Adipocyte (in vitro differentiated cells): ENCODE measurements around the gene PSMA1.
"Not testable (repeated sequence)": the region's sequence is repeated elsewhere in the genome, so short reads cannot be mapped to it uniquely, and the experiment has no call there.

Experiments
- DNase-seq: peaks from one replicate; pipeline ENCODE4 v3.0.0-alpha.2; 2015; ENCODE audit warnings: low read depth
- H3K27me3 ChIP-seq: replicated peaks from 2 replicates; pipeline ENCODE4 v1.7.0; 2013; ENCODE audit warnings: mild to moderate bottlenecking, low read length, moderate library complexity; ENCODE audit not compliant: control insufficient read depth, insufficient read depth
- H3K36me3 ChIP-seq: 2 replicates; pipeline ENCODE4 v1.7.0; 2013; ENCODE audit warnings: low read length, mild to moderate bottlenecking, moderate library complexity; ENCODE audit not compliant: control insufficient read depth, insufficient read depth, severe bottlenecking
- H3K4me1 ChIP-seq: 2 replicates; pipeline ENCODE4 v1.7.0; 2013; ENCODE audit warnings: mild to moderate bottlenecking, low read length, moderate library complexity; ENCODE audit not compliant: control insufficient read depth, insufficient read depth
- H3K4me3 ChIP-seq: 2 replicates; pipeline ENCODE4 v1.7.0; 2013; ENCODE audit warnings: mild to moderate bottlenecking, low read length, moderate library complexity
- H3K9ac ChIP-seq: 2 replicates; pipeline ENCODE4 v1.7.0; 2013; ENCODE audit warnings: mild to moderate bottlenecking, low read length, moderate library complexity
- H3K9me3 ChIP-seq: 2 replicates; pipeline ENCODE4 v1.7.0; 2013; ENCODE audit warnings: mild to moderate bottlenecking, low read length, moderate library complexity; ENCODE audit not compliant: control insufficient read depth

Gene PSMA1

GRCh38 chr11:14546672-14547071 is 26.5 kb upstream of the PSMA1 start:
- Histone ChIP-seq H3K27me3 (no peaks in the 10 kb centered on the region), H3K9ac (no peak overlapping the region), H3K4me1 (peaks cover 43% of the 10 kb centered on the region), H3K9me3 (no peaks in the 10 kb centered on the region), H3K4me3 (no peak overlapping the region), H3K36me3 (no peaks in the 10 kb centered on the region)
- DNase-seq = no peak

GRCh38 chr11:14544611-14545010 is 24.4 kb upstream of the PSMA1 start:
- DNase-seq = peak; percentile 47
- peaks cover 60% of the 10 kb centered on the region for H3K4me1 ChIP-seq
- H3K9me3 ChIP-seq = no peaks in the 10 kb centered on the region
- no peaks in the 10 kb centered on the region for H3K27me3 ChIP-seq
- H3K36me3 ChIP-seq = no peaks in the 10 kb centered on the region
- H3K4me3 ChIP-seq = no peak overlapping the region
- no peak overlapping the region for H3K9ac ChIP-seq

- Histone ChIP-seq H3K9ac (peak overlapping the region; percentile 87), H3K9me3 (no peaks in the 10 kb centered on the region), H3K27me3 (no peaks in the 10 kb centered on the region)
These were observed 23.1 kb upstream of the PSMA1 start for GRCh38 chr11:14543260-14543659.

GRCh38 chr11:14542324-14542723 is 22.1 kb upstream of the PSMA1 start:
- Histone ChIP-seq H3K9ac (peak overlapping the region; percentile 87), H3K36me3 (no peaks in the 10 kb centered on the region), H3K4me1 (peaks cover 64% of the 10 kb centered on the region), H3K9me3 (no peaks in the 10 kb centered on the region), H3K27me3 (no peaks in the 10 kb centered on the region), H3K4me3 (no peak overlapping the region)
- no peak for DNase-seq

More at GRCh38 chr11:14543260-14543659, 23.1 kb upstream of the PSMA1 start:
- Histone ChIP-seq H3K4me3 (no peak overlapping the region), H3K4me1 (peaks cover 69% of the 10 kb centered on the region), H3K36me3 (no peaks in the 10 kb centered on the region)
- no peak for DNase-seq

- Histone ChIP-seq H3K9me3 (no peaks in the 10 kb centered on the region), H3K4me3 (peak overlapping the region; percentile 46), H3K36me3 (no peaks in the 10 kb centered on the region), H3K9ac (peak overlapping the region; percentile 87), H3K27me3 (no peaks in the 10 kb centered on the region), H3K4me1 (peaks cover 59% of the 10 kb centered on the region)
- no peak for DNase-seq
These were observed 21.2 kb upstream of the PSMA1 start for GRCh38 chr11:14541192-14541947.

- no peak for DNase-seq
- Histone ChIP-seq H3K27me3 (no peaks in the 10 kb centered on the region), H3K4me3 (peak overlapping the region; percentile 52), H3K9ac (peak overlapping the region; percentile 87), H3K36me3 (no peaks in the 10 kb centered on the region), H3K4me1 (peaks cover 59% of the 10 kb centered on the region), H3K9me3 (no peaks in the 10 kb centered on the region)
These were observed 19.8 kb upstream of the PSMA1 start for GRCh38 chr11:14539982-14540421.

- H3K9me3 ChIP-seq = no peaks in the 10 kb centered on the region
These were observed 18.9 kb upstream of the PSMA1 start for GRCh38 chr11:14538926-14539554.

GRCh38 chr11:14538271-14538925 is 18.2 kb upstream of the PSMA1 start:
- H3K4me1 ChIP-seq = peaks cover 48% of the 10 kb centered on the region
- no peaks in the 10 kb centered on the region for H3K27me3 ChIP-seq
- no peak for DNase-seq

More at GRCh38 chr11:14538926-14539554, 18.9 kb upstream of the PSMA1 start:
- Histone ChIP-seq H3K4me1 (peaks cover 50% of the 10 kb centered on the region), H3K27me3 (no peaks in the 10 kb centered on the region), H3K36me3 (no peaks in the 10 kb centered on the region), H3K9ac (peak overlapping the region; percentile 61), H3K4me3 (no peak overlapping the region)
- DNase-seq = no peak

GRCh38 chr11:14537134-14537599 is 17.0 kb upstream of the PSMA1 start:
- H3K36me3 ChIP-seq = no peaks in the 10 kb centered on the region
- DNase-seq = peak; percentile 68

More at GRCh38 chr11:14538271-14538925, 18.2 kb upstream of the PSMA1 start:
- H3K4me3 ChIP-seq = no peak overlapping the region
- no peaks in the 10 kb centered on the region for H3K9me3 ChIP-seq
- no peaks in the 10 kb centered on the region for H3K36me3 ChIP-seq
- H3K9ac ChIP-seq = peak overlapping the region; percentile 61

GRCh38 chr11:14535166-14535565 is 15.0 kb upstream of the PSMA1 start:
- H3K36me3 ChIP-seq = not testable (repeated sequence)

More at GRCh38 chr11:14537134-14537599, 17.0 kb upstream of the PSMA1 start:
- peaks cover 36% of the 10 kb centered on the region for H3K4me1 ChIP-seq
- H3K9me3 ChIP-seq = no peaks in the 10 kb centered on the region
- H3K9ac ChIP-seq = peak overlapping the region; percentile 50
- no peak overlapping the region for H3K4me3 ChIP-seq
- H3K27me3 ChIP-seq = no peaks in the 10 kb centered on the region

GRCh38 chr11:14529951-14530350 is 9.8 kb upstream of the PSMA1 start:
- no peaks in the 10 kb centered on the region for H3K36me3 ChIP-seq
- DNase-seq = no peak
- H3K9me3 ChIP-seq = no peaks in the 10 kb centered on the region
- no peaks in the 10 kb centered on the region for H3K27me3 ChIP-seq
- H3K4me3 ChIP-seq = no peak overlapping the region
- H3K4me1 ChIP-seq = peaks cover 5% of the 10 kb centered on the region
- H3K9ac ChIP-seq = no peak overlapping the region

More at GRCh38 chr11:14535166-14535565, 15.0 kb upstream of the PSMA1 start:
- H3K4me3 ChIP-seq, DNase-seq, H3K27me3 ChIP-seq, H3K9me3 ChIP-seq: not testable (repeated sequence)
- H3K4me1 ChIP-seq = peaks cover 19% of the 10 kb centered on the region
- peak overlapping the region; percentile 30 for H3K9ac ChIP-seq
